Measurements from ENCODE around the gene WFDC13.
"Not testable (repeated sequence)": the region's sequence is repeated elsewhere in the genome, so short reads cannot be mapped to it uniquely, and the experiment has no call there.

The WFDC13 gene, protein sequence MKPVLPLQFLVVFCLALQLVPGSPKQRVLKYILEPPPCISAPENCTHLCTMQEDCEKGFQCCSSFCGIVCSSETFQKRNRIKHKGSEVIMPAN

DNA sequence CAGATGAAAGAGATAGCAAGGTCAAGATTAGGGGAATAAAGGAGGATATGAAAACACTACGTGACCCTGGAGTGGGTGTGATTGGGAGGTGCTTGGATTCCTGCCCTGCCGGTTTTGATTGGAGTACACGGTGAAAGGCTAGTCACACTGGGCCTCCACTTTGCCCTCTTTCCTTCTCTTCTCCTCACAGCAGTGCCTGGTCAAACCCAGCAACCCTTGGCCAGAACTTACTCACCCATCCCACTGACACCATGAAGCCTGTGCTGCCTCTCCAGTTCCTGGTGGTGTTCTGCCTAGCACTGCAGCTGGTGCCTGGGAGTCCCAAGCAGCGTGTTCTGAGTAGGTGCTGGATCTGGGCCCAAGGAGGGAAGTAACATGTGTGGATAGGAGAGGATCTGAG, at the start of gene WFDC13:
WFDC13 (plus strand) TSS at position 166 of the 400 bp plus-strand sequence; CDS start at position 252, 86 bp downstream.
- no peaks in the 10 kb centered on the region for H3K4me1 Mint-ChIP-seq
- no peak within 1 kb of the TSS for H3K27ac Mint-ChIP-seq
- H3K27me3 Mint-ChIP-seq (ENCODE audit: low read depth, poor library complexity), result peaks cover 18% of the 10 kb centered on the region
- no peaks in the 10 kb centered on the region for H3K36me3 Mint-ChIP-seq (ENCODE audit: low read depth)
- TF ChIP-seq, protein P1, sequence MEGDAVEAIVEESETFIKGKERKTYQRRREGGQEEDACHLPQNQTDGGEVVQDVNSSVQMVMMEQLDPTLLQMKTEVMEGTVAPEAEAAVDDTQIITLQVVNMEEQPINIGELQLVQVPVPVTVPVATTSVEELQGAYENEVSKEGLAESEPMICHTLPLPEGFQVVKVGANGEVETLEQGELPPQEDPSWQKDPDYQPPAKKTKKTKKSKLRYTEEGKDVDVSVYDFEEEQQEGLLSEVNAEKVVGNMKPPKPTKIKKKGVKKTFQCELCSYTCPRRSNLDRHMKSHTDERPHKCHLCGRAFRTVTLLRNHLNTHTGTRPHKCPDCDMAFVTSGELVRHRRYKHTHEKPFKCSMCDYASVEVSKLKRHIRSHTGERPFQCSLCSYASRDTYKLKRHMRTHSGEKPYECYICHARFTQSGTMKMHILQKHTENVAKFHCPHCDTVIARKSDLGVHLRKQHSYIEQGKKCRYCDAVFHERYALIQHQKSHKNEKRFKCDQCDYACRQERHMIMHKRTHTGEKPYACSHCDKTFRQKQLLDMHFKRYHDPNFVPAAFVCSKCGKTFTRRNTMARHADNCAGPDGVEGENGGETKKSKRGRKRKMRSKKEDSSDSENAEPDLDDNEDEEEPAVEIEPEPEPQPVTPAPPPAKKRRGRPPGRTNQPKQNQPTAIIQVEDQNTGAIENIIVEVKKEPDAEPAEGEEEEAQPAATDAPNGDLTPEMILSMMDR (IDR thresholded peaks at IDR 0.05), result no peak
- no peak within 1 kb of the TSS for H3K4me3 Mint-ChIP-seq
- DNase-seq, result no peak
- H3K9me3 Mint-ChIP-seq, result no peaks in the 10 kb centered on the region

DNA sequence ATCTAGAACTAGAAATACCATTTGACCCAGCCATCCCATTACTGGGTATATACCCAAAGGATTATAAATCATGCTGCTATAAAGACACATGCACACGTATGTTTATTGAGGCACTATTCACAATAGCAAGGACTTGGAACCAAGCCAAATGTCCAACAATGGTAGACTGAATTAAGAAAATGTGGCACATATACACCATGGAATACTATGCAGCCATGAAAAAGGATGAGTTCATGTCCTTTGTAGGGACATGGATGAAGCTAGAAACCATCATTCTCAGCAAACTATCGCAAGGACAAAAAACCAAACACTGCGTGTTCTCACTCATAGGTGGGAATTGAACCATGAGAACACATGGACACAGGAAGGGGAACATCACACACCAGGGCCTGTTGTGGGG, 44.8 kb upstream of the WFDC13 start:
- H3K9me3 Mint-ChIP-seq, result peaks cover 29% of the 10 kb centered on the region
- H3K4me3 Mint-ChIP-seq; H3K36me3 Mint-ChIP-seq (ENCODE audit: low read depth); H3K27ac Mint-ChIP-seq; H3K27me3 Mint-ChIP-seq (ENCODE audit: low read depth, poor library complexity); H3K4me1 Mint-ChIP-seq; DNase-seq: not testable (repeated sequence)

DNA sequence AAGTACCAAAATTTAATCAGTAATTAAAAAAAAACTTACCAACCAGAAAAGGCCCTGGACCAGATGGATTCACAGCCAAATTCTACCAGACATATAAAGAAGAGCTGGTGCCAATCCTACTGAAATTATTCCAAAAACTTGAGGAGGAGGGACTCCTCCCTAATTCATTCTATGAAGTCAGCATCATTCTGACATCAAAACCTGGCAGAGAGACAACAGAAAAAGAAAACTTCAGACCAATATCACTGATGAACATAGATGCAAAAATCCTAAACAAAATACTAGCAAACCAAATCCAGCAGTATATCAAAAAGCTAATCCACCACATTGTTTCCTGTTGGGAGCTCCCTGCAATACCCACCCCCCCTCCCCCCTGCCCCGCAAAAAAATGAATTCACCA, 31.7 kb upstream of the WFDC13 start, which contains the start of gene WFDC11:
WFDC11 (minus strand) TSS at position 101 of the 400 bp plus-strand sequence. CDS start 19,639 bp downstream, outside the sequence.
- Mint-ChIP-seq H3K4me3 (no peak within 1 kb of the TSS), H3K4me1 (no peaks in the 10 kb centered on the region), H3K27me3 (ENCODE audit: low read depth, poor library complexity) (peaks cover 4% of the 10 kb centered on the region), H3K36me3 (ENCODE audit: low read depth) (no peaks in the 10 kb centered on the region), H3K27ac (no peak within 1 kb of the TSS), H3K9me3 (peaks cover 22% of the 10 kb centered on the region)
- TF ChIP-seq, protein P1 (IDR thresholded peaks at IDR 0.05), result no peak
- DNase-seq, result no peak

DNA sequence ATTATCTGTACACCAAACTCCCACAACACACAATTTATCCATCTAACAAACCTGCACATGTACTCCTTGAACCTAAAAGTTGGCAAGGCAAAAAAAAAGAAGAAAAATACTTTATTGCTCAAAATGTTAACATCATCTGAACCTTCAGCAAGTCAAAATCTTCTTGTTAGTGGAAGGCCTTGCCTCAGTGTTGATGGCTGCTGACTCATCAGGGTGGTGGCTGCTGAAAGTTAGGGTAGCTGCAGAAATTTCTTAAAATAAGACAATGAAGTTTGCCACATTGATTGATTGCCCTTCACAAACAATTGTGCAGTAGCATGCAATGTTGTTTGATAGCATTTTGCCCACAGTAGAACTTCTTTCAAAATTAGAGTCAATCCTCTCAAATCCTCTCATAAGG, 29.1 kb upstream of the WFDC13 start:
- H3K36me3 Mint-ChIP-seq (ENCODE audit: low read depth), result no peaks in the 10 kb centered on the region
- H3K4me3 Mint-ChIP-seq, result no peak overlapping the region
- no peak for DNase-seq
- TF ChIP-seq, protein P1 (IDR thresholded peaks at IDR 0.05), result no peak
- H3K9me3 Mint-ChIP-seq, result peaks cover 39% of the 10 kb centered on the region
- no peaks in the 10 kb centered on the region for H3K4me1 Mint-ChIP-seq
- H3K27ac Mint-ChIP-seq, result no peak overlapping the region
- H3K27me3 Mint-ChIP-seq (ENCODE audit: low read depth, poor library complexity), result peaks cover 4% of the 10 kb centered on the region

DNA sequence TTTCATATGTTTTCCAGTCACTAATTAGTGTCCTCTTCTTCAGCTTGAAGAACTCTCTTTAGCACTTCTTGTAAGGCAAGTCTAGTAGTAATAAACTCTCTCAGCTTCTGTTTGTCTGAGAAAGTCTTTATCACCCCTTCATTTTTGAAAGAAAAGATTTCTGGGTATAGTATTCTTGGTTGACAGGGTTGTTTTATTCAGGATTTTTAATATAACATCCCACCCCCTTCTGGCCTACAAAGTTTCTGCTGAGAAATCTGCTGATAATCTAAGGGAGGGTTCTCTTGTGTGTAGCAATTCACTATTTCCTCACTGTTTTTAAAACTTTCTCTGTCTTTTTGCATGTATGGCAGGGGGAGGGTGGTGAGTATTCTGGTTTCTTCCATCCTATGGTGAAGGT, 22.2 kb upstream of the WFDC13 start:
- TF ChIP-seq, protein P1 (IDR thresholded peaks at IDR 0.05), result no peak
- no peak overlapping the region for H3K4me3 Mint-ChIP-seq
- no peak for DNase-seq
- H3K36me3 Mint-ChIP-seq (ENCODE audit: low read depth), result peaks cover 4% of the 10 kb centered on the region
- peaks cover 46% of the 10 kb centered on the region for H3K9me3 Mint-ChIP-seq
- H3K27ac Mint-ChIP-seq, result no peak overlapping the region
- peaks cover 6% of the 10 kb centered on the region for H3K27me3 Mint-ChIP-seq (ENCODE audit: low read depth, poor library complexity)
- peaks cover 21% of the 10 kb centered on the region for H3K4me1 Mint-ChIP-seq

DNA sequence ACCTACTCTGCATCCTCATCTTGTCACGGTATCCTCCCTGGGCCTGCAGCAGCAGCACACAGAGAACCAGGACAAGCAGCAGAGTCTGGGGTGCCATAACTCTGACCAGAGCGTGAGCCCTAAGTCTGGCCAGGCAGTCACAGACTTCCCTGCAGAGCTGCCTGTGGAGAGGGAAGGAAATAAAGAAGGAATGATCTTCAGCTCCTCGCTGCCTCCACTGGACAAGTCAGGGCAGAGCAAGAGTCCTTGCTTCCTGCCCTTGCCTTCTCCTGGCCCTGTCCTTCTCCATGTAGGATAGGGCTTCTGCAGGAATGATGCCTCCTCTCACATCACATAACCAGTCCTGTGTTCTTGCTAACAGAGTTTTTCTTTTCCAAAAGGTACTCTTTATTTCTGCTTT, 15.9 kb upstream of the WFDC13 start:
- Mint-ChIP-seq H3K36me3 (ENCODE audit: low read depth) (no peaks in the 10 kb centered on the region), H3K9me3 (peaks cover 9% of the 10 kb centered on the region), H3K4me3 (no peak overlapping the region), H3K27me3 (ENCODE audit: low read depth, poor library complexity) (peaks cover 11% of the 10 kb centered on the region), H3K27ac (no peak overlapping the region), H3K4me1 (peaks cover 21% of the 10 kb centered on the region)
- TF ChIP-seq, protein P1 (IDR thresholded peaks at IDR 0.05), result peak; percentile 25
- DNase-seq, result peak; percentile 16

DNA sequence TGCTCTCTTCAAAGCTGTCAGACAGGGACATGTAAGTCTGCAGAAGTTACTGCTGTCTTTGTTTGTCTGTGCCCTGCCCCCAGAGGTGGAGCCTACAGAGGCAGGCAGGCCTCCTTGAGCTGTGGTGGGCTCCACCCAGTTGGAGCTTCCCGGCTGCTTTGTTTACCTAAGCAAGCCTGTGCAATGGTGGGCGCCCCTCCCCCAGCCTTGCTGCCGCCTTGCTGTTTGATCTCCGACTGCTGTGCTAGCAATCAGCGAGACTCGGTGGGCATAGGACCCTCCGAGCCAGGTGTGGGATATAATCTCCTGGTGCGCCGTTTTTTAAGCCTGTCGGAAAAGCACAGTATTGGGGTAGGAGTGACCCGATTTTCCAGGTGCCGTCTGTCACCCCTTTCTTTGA, 8.5 kb upstream of the WFDC13 start:
- H3K27ac Mint-ChIP-seq; H3K36me3 Mint-ChIP-seq (ENCODE audit: low read depth); H3K4me1 Mint-ChIP-seq; H3K27me3 Mint-ChIP-seq (ENCODE audit: low read depth, poor library complexity); DNase-seq; H3K4me3 Mint-ChIP-seq: not testable (repeated sequence)
- peaks cover 26% of the 10 kb centered on the region for H3K9me3 Mint-ChIP-seq

Measured in nephron progenitor cell (in vitro differentiated cells).